Midbrain (tissue), 1 donor: ENCODE measurements around the gene PCDHA1.
"Not testable (repeated sequence)": the region's sequence is repeated elsewhere in the genome, so short reads cannot be mapped to it uniquely, and the experiment has no call there.

Experiments
- DNase-seq: peaks from one replicate; lab custom pipeline; 2025; lab: John Stamatoyannopoulos, UW

The PCDHA1 gene

GRCh38 chr5:140808241-140808888 is 22.4 kb downstream of the PCDHA1 start:
- DNase-seq, result not testable (repeated sequence)

- DNase-seq, result no peak
Measured at GRCh38 chr5:140808889-140809291, 22.9 kb downstream of the PCDHA1 start.

GRCh38 chr5:140821375-140822280 is 35.7 kb downstream of the PCDHA1 start, which contains the start of gene PCDHA5:
Gene PCDHA5 (plus strand): TSS chr5:140821613.
- peak; percentile 23 for DNase-seq

GRCh38 chr5:140822281-140822629 is 36.3 kb downstream of the PCDHA1 start:
- DNase-seq, result no peak

- DNase-seq, result not testable (repeated sequence)
Measured at GRCh38 chr5:140822969-140823368, 37.0 kb downstream of the PCDHA1 start.

GRCh38 chr5:140823475-140823874 is 37.5 kb downstream of the PCDHA1 start:
- no peak for DNase-seq

- no peak for DNase-seq
Measured at GRCh38 chr5:140827704-140828361, 41.9 kb downstream of the PCDHA1 start, which contains the start of gene PCDHA6. Gene PCDHA6 (plus strand): TSS chr5:140827960. CDS start chr5:140828092, 132 bp downstream.

GRCh38 chr5:140828362-140828737 is 42.4 kb downstream of the PCDHA1 start:
- DNase-seq, result no peak

GRCh38 chr5:140829511-140830501 is 43.9 kb downstream of the PCDHA1 start:
- DNase-seq, result not testable (repeated sequence)

- DNase-seq, result peak; percentile 8
Measured at GRCh38 chr5:140833993-140834392, 48.1 kb downstream of the PCDHA1 start, which contains the start of gene PCDHA7. Gene PCDHA7 (plus strand): TSS chr5:140834269. CDS start chr5:140834384, 115 bp downstream.

GRCh38 chr5:140834439-140835008 is 48.6 kb downstream of the PCDHA1 start:
- not testable (repeated sequence) for DNase-seq

GRCh38 chr5:140835622-140836510 is 49.9 kb downstream of the PCDHA1 start:
- no peak for DNase-seq

- DNase-seq, result peak; percentile 40
Measured at GRCh38 chr5:140840978-140841962, 55.3 kb downstream of the PCDHA1 start, which contains the start of gene PCDHA8. Gene PCDHA8 (plus strand): TSS chr5:140841187. CDS start chr5:140841322, 135 bp downstream.

- no peak for DNase-seq
Measured at GRCh38 chr5:140842798-140843733, 57.1 kb downstream of the PCDHA1 start.

- not testable (repeated sequence) for DNase-seq
Measured at GRCh38 chr5:140848139-140849102, 62.5 kb downstream of the PCDHA1 start, which contains the start of gene PCDHA9. Gene PCDHA9 (plus strand): TSS chr5:140848382. CDS start chr5:140848496, 114 bp downstream.
